SU-DHL-6 (cell line): ENCODE measurements around the gene RGS21.
A peak's percentile ranks its signal among the peaks of the same experiment; 100 is the strongest.

ENCODE experiments used
- H2AFZ ChIP-seq: fragments of 200-600 bp; sonication (generic); 2 replicates; pipeline ENCODE4 v1.6.1; 2014; ENCODE audit warnings: low read depth, mild to moderate bottlenecking, moderate library complexity, mixed read lengths, antibody characterized with exemption, low read length; ENCODE audit not compliant: severe bottlenecking
- H3F3A ChIP-seq: fragments of 200-600 bp; shearing (Covaris generic); 2 replicates; pipeline ENCODE4 v1.6.0; 2016; ENCODE audit warnings: antibody characterized with exemption, mild to moderate bottlenecking; ENCODE audit not compliant: insufficient read depth
- H3K27ac ChIP-seq: fragments of 200-600 bp; sonication (generic); 2 replicates; pipeline ENCODE4 v1.5.1; 2016; ENCODE audit warnings: low read depth, mild to moderate bottlenecking, low read length, moderate library complexity, mixed read lengths
- H3K27me3 ChIP-seq: fragments of 200-600 bp; sonication (generic), shearing (Covaris generic); 2 replicates; pipeline ENCODE4 v1.6.0; 2014; ENCODE audit warnings: mild to moderate bottlenecking, low read length
- H3K36me3 ChIP-seq: fragments of 200-600 bp; sonication (generic); 2 replicates; pipeline ENCODE4 v1.6.1; 2014; ENCODE audit warnings: mild to moderate bottlenecking, low read length, mixed read lengths
- H3K4me2 ChIP-seq: fragments of 300-600, 200-600 bp; shearing (Covaris generic), sonication (generic); 2 replicates; pipeline ENCODE4 v1.6.0; 2014; ENCODE audit warnings: low read length, low read depth, mild to moderate bottlenecking; ENCODE audit not compliant: poor library complexity, severe bottlenecking
- H3K4me3 ChIP-seq: fragments of 200-600 bp; sonication (generic); 2 replicates; pipeline ENCODE4 v1.5.1; 2014; ENCODE audit warnings: antibody characterized with exemption, low read length, mild to moderate bottlenecking, mixed read lengths; ENCODE audit not compliant: insufficient read depth, poor library complexity, severe bottlenecking
- H3K79me2 ChIP-seq: fragments of 200-600 bp; sonication (generic); 2 replicates; pipeline ENCODE4 v1.6.1; 2014; ENCODE audit warnings: mild to moderate bottlenecking, low read length, moderate library complexity; ENCODE audit not compliant: insufficient read depth
- H3K9ac ChIP-seq: fragments of 200-600 bp; sonication (generic); 2 replicates; pipeline ENCODE4 v1.7.0; 2014; ENCODE audit warnings: mild to moderate bottlenecking, low read length
- H3K9me2 ChIP-seq: fragments of 200-600 bp; sonication (generic); replicated peaks from 2 replicates; pipeline ENCODE4 v1.6.1; 2014; ENCODE audit warnings: low read length; ENCODE audit not compliant: insufficient read depth
- H3K9me3 ChIP-seq: fragments of 200-600 bp; sonication (generic); 2 replicates; pipeline ENCODE4 v1.6.1; 2014; ENCODE audit warnings: low read length, mixed read lengths; ENCODE audit not compliant: insufficient read depth
- H4K20me1 ChIP-seq: fragments of 200-600 bp; sonication (generic); 2 replicates; pipeline ENCODE4 v1.6.1; 2014; ENCODE audit warnings: low read depth, mild to moderate bottlenecking, antibody characterized with exemption, low read length, moderate library complexity, mixed read lengths
- EZH2phosphoT487 ChIP-seq: fragments of 200-600 bp; sonication (generic), shearing (Covaris generic); conservative IDR thresholded peaks from 2 replicates; pipeline ENCODE4 v1.6.1; 2018; ENCODE audit warnings: mild to moderate bottlenecking, antibody characterized with exemption, low read length, moderate library complexity, mixed read lengths
- TF ChIP-seq, protein P1 (sequence below): fragments of 200-600 bp; sonication (generic); IDR thresholded peaks from one replicate; pipeline ENCODE4 v1.5.1; 2017; ENCODE audit warnings: antibody characterized with exemption, mild to moderate bottlenecking, low read length, moderate library complexity; ENCODE audit not compliant: insufficient read depth, poor library complexity, severe bottlenecking

The RGS21 gene

DNA sequence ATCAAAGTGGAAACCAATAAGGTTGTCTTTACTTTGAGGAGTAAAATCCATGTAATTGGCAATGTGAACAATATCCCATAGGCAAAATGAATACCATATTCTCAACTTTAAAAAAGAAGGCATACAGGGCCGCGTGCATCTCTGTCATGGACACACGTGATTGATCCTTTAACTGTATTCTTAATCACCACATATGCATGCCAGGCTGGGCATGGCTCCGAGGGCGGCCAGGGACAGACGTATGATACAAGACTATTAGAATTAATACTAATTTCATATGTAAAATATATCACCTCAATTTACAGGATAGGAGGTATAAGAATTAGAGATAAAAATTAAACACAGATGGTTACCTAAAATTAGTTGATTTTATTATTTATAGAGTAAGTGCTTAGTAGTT, 11.2 kb downstream of the RGS21 start:
- Histone ChIP-seq H3K36me3 (no peaks in the 10 kb centered on the region), H3K9me2 (no peaks in the 10 kb centered on the region), H3K79me2 (no peaks in the 10 kb centered on the region)

DNA sequence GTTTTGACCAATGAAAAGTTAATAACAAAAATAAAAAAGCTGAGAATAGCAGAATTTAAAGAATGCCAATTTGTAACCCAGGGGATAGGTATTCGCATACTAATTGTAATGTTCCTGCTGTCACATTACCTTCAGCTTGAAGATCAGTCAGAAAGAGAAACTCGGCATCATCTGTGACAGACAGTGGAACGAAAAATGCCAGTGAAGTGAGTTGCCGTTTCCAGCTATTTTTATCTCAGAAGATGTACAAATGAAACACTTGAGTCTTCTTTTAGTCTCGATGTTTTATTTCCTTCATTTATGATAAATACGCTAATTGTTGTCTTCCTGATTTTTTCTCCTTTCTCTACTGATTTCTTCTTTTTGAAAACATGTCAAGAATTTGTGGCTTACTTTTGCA, 26.1 kb downstream of the RGS21 start:
- Histone ChIP-seq H3K4me3 (no peak overlapping the region), H3K9ac (no peak overlapping the region), H4K20me1 (no peaks in the 10 kb centered on the region), H3K36me3 (0 out of 2 replicates have a peak, but pooled peaks cover 3% of the 10 kb centered on the region), H3K9me3 (no peaks in the 10 kb centered on the region), H3F3A (no peaks in the 10 kb centered on the region), H3K27me3 (no peaks in the 10 kb centered on the region), H3K9me2 (no peaks in the 10 kb centered on the region), H2AFZ (peak overlapping the region; percentile 55), H3K4me2 (peak overlapping the region; percentile 23), H3K79me2 (no peaks in the 10 kb centered on the region), H3K27ac (no peak overlapping the region)
- no peak for TF ChIP-seq EZH2phosphoT487

More for the DNA sequence above, 11.2 kb downstream of the RGS21 start:
- Histone ChIP-seq H3F3A (no peaks in the 10 kb centered on the region), H3K4me3 (no peak overlapping the region), H2AFZ (peak overlapping the region; percentile 11), H3K27me3 (no peaks in the 10 kb centered on the region), H3K4me2 (no peak overlapping the region), H3K9ac (no peak overlapping the region), H3K9me3 (no peaks in the 10 kb centered on the region), H4K20me1 (no peaks in the 10 kb centered on the region), H3K27ac (no peak overlapping the region)
- TF ChIP-seq, protein P1, sequence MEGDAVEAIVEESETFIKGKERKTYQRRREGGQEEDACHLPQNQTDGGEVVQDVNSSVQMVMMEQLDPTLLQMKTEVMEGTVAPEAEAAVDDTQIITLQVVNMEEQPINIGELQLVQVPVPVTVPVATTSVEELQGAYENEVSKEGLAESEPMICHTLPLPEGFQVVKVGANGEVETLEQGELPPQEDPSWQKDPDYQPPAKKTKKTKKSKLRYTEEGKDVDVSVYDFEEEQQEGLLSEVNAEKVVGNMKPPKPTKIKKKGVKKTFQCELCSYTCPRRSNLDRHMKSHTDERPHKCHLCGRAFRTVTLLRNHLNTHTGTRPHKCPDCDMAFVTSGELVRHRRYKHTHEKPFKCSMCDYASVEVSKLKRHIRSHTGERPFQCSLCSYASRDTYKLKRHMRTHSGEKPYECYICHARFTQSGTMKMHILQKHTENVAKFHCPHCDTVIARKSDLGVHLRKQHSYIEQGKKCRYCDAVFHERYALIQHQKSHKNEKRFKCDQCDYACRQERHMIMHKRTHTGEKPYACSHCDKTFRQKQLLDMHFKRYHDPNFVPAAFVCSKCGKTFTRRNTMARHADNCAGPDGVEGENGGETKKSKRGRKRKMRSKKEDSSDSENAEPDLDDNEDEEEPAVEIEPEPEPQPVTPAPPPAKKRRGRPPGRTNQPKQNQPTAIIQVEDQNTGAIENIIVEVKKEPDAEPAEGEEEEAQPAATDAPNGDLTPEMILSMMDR: no peak
- no peak for TF ChIP-seq EZH2phosphoT487

DNA sequence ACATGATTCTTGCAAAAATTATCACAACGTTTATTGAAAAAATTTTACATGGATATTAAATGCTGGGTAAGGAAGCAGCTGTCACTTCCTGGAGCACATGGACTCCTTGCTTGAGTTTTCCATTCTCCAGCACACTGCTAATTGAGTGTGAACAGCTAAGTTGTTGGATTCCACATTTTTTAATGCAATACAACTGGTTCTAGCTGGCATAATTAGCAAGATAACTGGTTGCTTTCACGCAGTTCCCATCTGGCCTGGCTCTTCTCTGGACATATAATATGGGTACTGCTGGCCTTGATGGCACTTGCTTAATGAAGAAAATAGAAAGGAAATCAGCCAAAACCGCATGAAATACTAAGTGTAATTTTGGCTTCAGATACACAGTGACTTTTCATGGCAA, 26.6 kb downstream of the RGS21 start:
- no peaks in the 10 kb centered on the region for H3K27me3 ChIP-seq
- no peaks in the 10 kb centered on the region for H3K79me2 ChIP-seq
- no peaks in the 10 kb centered on the region for H3K9me3 ChIP-seq
- H2AFZ ChIP-seq: peak overlapping the region; percentile 55
- no peaks in the 10 kb centered on the region for H3K9me2 ChIP-seq
- H3F3A ChIP-seq: no peaks in the 10 kb centered on the region
- H4K20me1 ChIP-seq: no peaks in the 10 kb centered on the region
- H3K4me2 ChIP-seq: peak overlapping the region; percentile 23
- no peak overlapping the region for H3K4me3 ChIP-seq
- H3K27ac ChIP-seq: no peak overlapping the region
- H3K36me3 ChIP-seq: 0 out of 2 replicates have a peak, but pooled peaks cover 3% of the 10 kb centered on the region
- no peak overlapping the region for H3K9ac ChIP-seq
- TF ChIP-seq, protein P1: no peak
- no peak for TF ChIP-seq EZH2phosphoT487

DNA sequence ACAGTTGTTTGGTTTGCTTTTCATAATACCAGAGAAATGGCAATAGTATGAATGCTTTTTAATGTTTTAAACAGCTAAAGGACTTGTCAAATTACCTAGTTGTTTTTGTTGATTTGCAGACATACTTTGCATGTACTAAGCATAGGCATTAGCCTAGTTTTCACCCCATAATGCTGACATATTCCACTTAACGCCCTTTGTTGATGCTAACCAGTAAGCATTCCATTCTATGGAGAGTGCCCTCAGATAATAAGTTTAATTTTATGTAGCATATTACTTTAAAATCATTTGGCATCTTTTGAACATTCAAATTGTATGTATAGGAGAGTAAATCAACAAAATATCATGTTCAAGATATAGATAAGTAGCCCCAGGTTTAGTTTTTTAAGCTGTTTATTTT, 32.5 kb downstream of the RGS21 start:
- no peak overlapping the region for H3K27ac ChIP-seq
- no peaks in the 10 kb centered on the region for H3K79me2 ChIP-seq
- no peak overlapping the region for H3K9ac ChIP-seq
- TF ChIP-seq, protein P1: no peak
- no peak for TF ChIP-seq EZH2phosphoT487
- no peaks in the 10 kb centered on the region for H4K20me1 ChIP-seq
- no peaks in the 10 kb centered on the region for H3F3A ChIP-seq
- no peak overlapping the region for H3K4me3 ChIP-seq
- H3K36me3 ChIP-seq: no peaks in the 10 kb centered on the region
- no peak overlapping the region for H3K4me2 ChIP-seq
- H3K9me3 ChIP-seq: no peaks in the 10 kb centered on the region
- no peaks in the 10 kb centered on the region for H3K9me2 ChIP-seq
- H3K27me3 ChIP-seq: no peaks in the 10 kb centered on the region
- H2AFZ ChIP-seq: no peak overlapping the region
